HL-60 (cell line): Measurements from ENCODE around the gene CHSY3.

ENCODE experiments used
- DNase-seq, 2 experiments: peaks; one replicate each; pipeline ENCODE4 v3.0.0-alpha.2; 2010 to 2020; ENCODE audit warnings: low read depth in 1 of 2, low spot score in 1 of 2
- H3K27ac ChIP-seq: fragments of 250-450 bp; sonication (Bioruptor Pico); replicated peaks from 2 replicates; pipeline ENCODE4 v1.5.1; 2020; ENCODE audit warnings: mild to moderate bottlenecking, moderate library complexity
- H3K27me3 ChIP-seq: fragments of 250-450 bp; sonication (Bioruptor Pico); 2 replicates; pipeline ENCODE4 v1.5.1; 2021; ENCODE audit warnings: mild to moderate bottlenecking, moderate library complexity; ENCODE audit not compliant: insufficient read depth, poor library complexity, severe bottlenecking
- H3K4me3 ChIP-seq: replicated peaks from 2 replicates; pipeline ENCODE4 v1.5.1; 2011; ENCODE audit warnings: mild to moderate bottlenecking, control low read depth, low read length; ENCODE audit not compliant: insufficient read depth
- CTCF ChIP-seq: IDR thresholded peaks from one replicate; pipeline ENCODE4 v1.5.1; 2011; ENCODE audit warnings: low read length, control low read depth, inconsistent platforms; ENCODE audit not compliant: insufficient read depth
- GABPA ChIP-seq: IDR thresholded peaks from 2 replicates; pipeline ENCODE4 v1.6.1; 2012; ENCODE audit warnings: low read depth
- POLR2AphosphoS5 ChIP-seq: IDR thresholded peaks from 2 replicates; pipeline ENCODE4 v1.6.1; 2012; ENCODE audit warnings: low read depth
- REST ChIP-seq: IDR thresholded peaks from 2 replicates; pipeline ENCODE4 v1.6.1; 2012; ENCODE audit warnings: low read depth; ENCODE audit not compliant: insufficient replicate concordance
- SPI1 ChIP-seq: IDR thresholded peaks from 2 replicates; pipeline ENCODE4 v1.6.1; 2012; ENCODE audit warnings: low read depth, mild to moderate bottlenecking, borderline replicate concordance

CHSY3 gene

GRCh38 chr5:130137681-130138080 lies 233.4 kb downstream of the CHSY3 start:
- no peak for TF ChIP-seq CTCF
- no peak for TF ChIP-seq GABPA
- TF ChIP-seq SPI1, result no peak
- Histone ChIP-seq H3K4me3 (no peak overlapping the region), H3K27ac (no peak overlapping the region), H3K27me3 (no peaks in the 10 kb centered on the region)
- DNase-seq, result no peak

- no peak for DNase-seq
- Histone ChIP-seq H3K27me3 (no peaks in the 10 kb centered on the region), H3K4me3 (no peak overlapping the region), H3K27ac (no peak overlapping the region)
- TF ChIP-seq CTCF (no peak), POLR2AphosphoS5 (no peak), GABPA (no peak), SPI1 (no peak), REST (no peak)
Measured at GRCh38 chr5:130138406-130139045, 234.3 kb downstream of the CHSY3 start.

- H3K27me3 ChIP-seq, result no peaks in the 10 kb centered on the region
- no peak overlapping the region for H3K4me3 ChIP-seq
- TF ChIP-seq GABPA, result no peak
- no peak for TF ChIP-seq SPI1
- no peak for TF ChIP-seq CTCF
- TF ChIP-seq POLR2AphosphoS5, result no peak
- no peak for TF ChIP-seq REST
- DNase-seq, result no peak
- no peak overlapping the region for H3K27ac ChIP-seq
Measured at GRCh38 chr5:130141659-130142320, 237.5 kb downstream of the CHSY3 start.

GRCh38 chr5:130151239-130151638 lies 247.0 kb downstream of the CHSY3 start:
- TF ChIP-seq SPI1 (no peak), POLR2AphosphoS5 (no peak), REST (no peak)
- no peaks in the 10 kb centered on the region for H3K27me3 ChIP-seq
- no peak overlapping the region for H3K4me3 ChIP-seq
- no peak overlapping the region for H3K27ac ChIP-seq
- DNase-seq, result no peak
